ENCODE measurements around the gene MYOM1.

- no peak for TF ChIP-seq CTCF (IDR thresholded peaks at IDR 0.05; ENCODE audit: insufficient read depth, low read depth, low read length)
- no peak for TF ChIP-seq EZH2 (IDR thresholded peaks at IDR 0.05; ENCODE audit: insufficient read depth, low read length)
Observed at GRCh38 chr18:3099327-3099726, 120.4 kb downstream of the MYOM1 start.

Data from astrocyte (in vitro differentiated cells and primary cell).